HG02981 (cell line): ENCODE data around the gene RLN2.

Source experiments
- ATAC-seq: cut with Tn5 transposase; IDR thresholded peaks from one replicate; pipeline ENCODE4 v1.9.1; 2021; ENCODE audit warnings: mild to moderate bottlenecking, moderate library complexity; ENCODE audit not compliant: unreplicated experiment

RLN2 gene

GRCh38 chr9:5269249-5269715 is 35.2 kb downstream of the RLN2 start:
- no peak for ATAC-seq

GRCh38 chr9:5265939-5266338 is 38.6 kb downstream of the RLN2 start:
- ATAC-seq = no peak

- no peak for ATAC-seq
Observed at GRCh38 chr9:5264219-5264595, 40.3 kb downstream of the RLN2 start.

GRCh38 chr9:5263351-5264218 is 40.9 kb downstream of the RLN2 start:
- ATAC-seq = no peak
